Stimulated activated CD4-positive, alpha-beta T cell treated with anti-CD3 and anti-CD28 coated beads, Interleukin-15, amount 100 ng/mL, for 24 hours (primary cell): ENCODE results near the gene BAIAP2.
"Not testable (repeated sequence)": the region's sequence is repeated elsewhere in the genome, so short reads cannot be mapped to it uniquely, and the experiment has no call there.

Source experiments
- DNase-seq: peaks from one replicate; pipeline ENCODE4 v3.0.0-alpha.2; 2020

BAIAP2 gene

DNA sequence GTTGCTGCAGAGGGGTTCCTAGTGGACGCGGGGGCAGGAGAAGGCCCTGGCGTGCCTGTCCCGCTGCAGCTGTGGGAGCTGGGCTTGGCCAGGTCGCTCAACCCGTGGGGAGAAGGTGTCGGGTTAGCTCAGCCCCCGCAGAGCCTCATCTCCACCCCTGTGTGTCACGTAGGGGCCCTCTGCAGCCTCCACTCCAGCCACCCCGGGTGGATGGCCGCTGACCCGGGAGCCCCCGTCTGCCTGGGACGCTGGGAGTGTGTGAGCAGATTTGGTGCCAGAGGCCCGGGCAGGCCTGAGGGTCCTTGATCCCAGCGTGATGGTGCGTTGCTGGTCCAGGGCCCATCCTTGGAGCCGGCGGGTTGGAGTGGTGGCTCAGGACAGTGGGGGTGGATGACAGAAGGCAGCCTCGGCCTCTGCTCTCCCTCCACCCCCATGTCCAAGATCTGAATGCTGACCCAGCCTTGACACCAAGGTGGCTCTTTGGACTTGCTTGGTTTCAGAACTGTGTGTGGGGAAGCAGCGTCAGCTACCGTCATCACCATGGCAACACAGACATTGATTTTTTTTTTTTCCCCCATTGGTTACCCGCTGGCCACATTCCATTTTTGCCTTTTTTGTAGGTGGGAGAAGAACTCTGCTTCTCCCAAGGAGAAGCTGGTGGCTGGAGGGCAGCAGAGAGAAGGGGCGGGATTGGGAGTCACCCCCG lies 35.7 kb downstream of the BAIAP2 start:
- no peak for DNase-seq

GRCh38 chr17:81071761-81072741 lies 37.1 kb downstream of the BAIAP2 start:
- no peak for DNase-seq

- DNase-seq: no peak
These were observed 39.3 kb downstream of the BAIAP2 start for GRCh38 chr17:81073967-81074839.

GRCh38 chr17:81074875-81075274 lies 39.9 kb downstream of the BAIAP2 start:
- no peak for DNase-seq

- no peak for DNase-seq
These were observed 40.4 kb downstream of the BAIAP2 start for GRCh38 chr17:81075307-81075706.

- no peak for DNase-seq
These were observed 41.3 kb downstream of the BAIAP2 start for GRCh38 chr17:81076141-81076679.

- DNase-seq: not testable (repeated sequence)
These were observed 43.3 kb downstream of the BAIAP2 start for GRCh38 chr17:81078026-81078913.

DNA sequence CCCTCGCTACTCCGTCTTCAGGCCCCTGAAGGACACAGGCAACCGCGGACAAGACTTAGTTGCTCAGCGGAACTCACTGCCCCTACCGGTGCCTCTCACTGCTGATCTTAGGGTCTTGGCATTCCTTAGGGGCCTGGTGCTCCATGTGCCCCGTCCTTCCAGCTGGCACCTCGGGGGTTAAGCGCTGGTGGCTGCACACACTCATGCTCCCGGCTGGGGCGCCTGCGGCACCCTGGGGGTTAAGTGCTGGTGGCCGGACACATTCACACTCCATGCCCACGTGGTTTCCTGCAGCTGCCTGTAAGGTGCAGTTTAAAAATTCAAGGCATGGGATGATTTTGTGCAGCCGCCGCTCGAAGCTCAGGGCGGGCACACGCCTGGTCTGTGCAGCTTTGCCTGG lies 45.1 kb downstream of the BAIAP2 start:
- no peak for DNase-seq

DNA sequence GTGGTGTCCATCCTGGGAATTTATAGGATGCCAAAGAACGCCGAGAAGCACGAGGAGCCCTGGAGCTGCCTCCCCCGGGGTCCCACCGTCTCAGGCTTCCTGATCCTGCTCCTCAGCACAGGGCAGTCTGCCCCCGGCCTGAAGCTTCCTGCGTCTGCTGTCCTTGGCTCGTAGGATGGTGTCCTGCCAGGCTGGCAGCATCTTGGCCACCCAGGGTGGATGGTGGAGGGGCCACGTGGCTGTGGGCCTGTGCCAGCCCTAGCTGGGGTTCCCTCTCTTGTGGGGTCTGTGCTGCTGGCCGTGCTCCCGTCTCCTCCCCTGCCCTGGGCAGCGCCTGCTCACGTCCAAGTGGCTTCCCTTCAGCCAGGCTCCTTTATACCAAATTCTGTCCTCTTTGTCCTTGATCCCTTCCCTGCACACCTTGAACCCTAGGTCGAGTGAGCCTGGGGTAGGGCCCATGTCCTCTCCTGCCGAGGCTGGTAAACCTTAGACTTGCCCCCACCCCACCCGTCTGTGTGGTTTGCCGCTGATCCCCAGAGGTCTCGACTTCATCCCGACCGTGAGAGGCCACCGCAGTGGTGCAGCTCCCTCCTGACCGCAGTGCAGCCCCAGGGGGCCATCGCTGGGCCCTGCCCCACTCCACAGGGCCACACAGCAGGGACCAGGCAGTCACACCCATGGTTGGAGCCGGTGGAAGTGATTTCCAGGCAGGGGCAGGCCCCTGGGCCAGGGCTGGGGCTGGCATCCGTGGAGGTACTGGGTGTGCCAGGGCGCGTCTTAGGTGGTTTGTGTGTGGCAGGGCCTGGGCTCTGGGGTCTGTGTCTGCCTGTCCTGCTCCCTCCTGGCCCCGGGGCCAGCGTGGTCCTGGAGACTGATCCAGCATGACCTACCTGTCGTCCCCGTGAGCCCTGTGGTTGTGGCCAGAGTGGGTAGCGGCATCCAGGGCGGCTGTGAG lies 46.5 kb downstream of the BAIAP2 start:
- DNase-seq: no peak

DNA sequence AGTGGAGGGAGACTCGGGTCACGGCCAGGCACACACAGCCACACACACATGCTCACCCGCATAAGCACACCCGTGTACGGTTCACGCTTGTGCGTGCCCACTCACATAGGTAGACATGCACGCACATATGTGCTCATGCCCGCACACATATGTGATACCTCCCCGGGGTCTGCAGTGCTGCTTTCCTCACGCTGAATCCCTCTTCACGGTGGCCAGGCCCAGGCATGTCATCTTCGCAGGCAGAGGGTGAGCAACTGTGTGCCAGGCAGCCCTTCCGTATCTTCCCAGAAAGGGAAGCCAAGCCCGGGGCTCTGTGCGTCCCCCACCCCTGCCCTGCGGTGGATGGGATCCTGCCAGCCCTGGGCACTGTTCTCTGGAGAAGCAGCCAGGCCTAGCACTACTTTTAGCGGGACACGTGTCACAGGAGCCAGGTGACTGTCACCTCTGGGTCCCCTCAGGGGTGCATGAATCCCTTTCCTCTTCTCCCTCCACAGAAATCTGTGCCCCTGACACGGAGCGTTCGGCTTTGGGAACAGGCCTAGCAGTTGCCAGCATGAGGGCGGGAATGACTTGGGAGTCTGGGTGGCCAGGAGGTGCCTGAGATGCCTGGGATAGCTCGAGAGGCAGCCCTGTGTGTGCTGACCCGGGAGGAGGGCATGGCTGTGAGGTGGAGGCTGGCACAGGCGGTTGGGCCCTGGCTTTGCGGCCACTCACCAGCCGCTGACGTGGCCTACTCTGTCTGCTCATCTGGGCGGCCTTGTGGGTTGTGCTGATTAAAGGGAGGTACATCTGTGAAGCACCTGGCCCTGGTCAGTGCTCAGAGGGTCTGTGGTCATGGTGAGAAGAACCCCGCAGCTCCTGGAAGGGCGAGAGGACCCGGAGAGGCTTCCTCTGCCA lies 47.5 kb downstream of the BAIAP2 start:
- DNase-seq: no peak

GRCh38 chr17:81083125-81083765 lies 48.3 kb downstream of the BAIAP2 start:
- no peak for DNase-seq

DNA sequence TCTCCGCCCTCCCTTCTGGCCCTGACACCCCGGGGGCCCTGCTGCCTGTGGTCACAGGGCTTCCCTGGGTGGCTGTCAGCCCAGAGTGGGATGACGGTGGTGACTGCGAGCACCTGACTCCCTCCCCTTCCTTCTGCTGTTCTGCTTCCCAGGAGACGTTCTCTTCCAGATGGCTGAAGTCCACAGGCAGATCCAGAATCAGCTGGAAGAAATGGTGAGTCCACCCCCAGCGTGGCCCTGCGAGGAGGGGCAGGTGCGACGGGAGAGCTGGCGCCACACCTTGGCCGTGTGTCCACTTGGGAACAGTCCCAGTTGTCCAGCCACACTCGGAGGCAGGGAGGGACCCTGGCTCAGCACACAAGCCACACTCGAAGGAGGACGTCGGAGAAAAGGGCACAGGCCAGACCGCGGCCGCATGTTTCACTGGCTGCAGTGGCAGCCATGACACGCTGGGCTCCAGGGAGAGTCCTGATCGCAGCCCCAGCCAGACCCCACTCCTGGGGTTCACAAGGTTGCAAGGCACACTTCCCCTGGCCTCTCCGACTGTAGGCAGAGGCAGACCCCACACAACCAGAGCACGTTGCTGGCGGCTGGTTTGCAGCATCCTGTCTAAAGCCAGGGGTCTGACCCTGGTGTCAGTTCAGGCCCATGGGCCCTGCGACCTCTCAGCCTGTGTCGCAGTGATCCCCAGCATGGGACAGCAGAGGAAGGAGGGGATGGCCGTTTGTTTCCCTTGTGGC lies 49.9 kb downstream of the BAIAP2 start:
- no peak for DNase-seq

DNA sequence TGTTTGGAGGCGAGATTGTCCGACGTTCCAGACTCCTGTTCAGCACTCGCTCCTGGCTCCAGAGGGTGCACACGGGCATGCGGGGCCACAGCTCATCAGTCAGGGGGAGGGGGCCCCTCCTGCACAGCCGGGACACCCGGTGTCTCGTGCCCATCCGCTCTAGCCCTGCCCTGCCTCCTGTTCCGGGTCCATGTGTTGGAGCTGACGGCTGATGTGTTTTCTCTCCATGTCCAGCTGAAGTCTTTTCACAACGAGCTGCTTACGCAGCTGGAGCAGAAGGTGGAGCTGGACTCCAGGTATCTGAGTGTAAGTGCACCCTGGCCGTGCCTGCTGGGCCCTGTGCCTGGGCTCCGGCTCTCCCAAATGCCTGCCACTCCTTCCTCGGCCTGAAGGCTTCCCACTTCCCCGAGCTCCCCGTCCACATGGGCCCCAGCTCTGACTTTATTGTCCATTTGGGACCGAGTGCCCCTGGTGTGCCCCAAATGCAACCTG lies 50.5 kb downstream of the BAIAP2 start:
- DNase-seq: no peak

DNA sequence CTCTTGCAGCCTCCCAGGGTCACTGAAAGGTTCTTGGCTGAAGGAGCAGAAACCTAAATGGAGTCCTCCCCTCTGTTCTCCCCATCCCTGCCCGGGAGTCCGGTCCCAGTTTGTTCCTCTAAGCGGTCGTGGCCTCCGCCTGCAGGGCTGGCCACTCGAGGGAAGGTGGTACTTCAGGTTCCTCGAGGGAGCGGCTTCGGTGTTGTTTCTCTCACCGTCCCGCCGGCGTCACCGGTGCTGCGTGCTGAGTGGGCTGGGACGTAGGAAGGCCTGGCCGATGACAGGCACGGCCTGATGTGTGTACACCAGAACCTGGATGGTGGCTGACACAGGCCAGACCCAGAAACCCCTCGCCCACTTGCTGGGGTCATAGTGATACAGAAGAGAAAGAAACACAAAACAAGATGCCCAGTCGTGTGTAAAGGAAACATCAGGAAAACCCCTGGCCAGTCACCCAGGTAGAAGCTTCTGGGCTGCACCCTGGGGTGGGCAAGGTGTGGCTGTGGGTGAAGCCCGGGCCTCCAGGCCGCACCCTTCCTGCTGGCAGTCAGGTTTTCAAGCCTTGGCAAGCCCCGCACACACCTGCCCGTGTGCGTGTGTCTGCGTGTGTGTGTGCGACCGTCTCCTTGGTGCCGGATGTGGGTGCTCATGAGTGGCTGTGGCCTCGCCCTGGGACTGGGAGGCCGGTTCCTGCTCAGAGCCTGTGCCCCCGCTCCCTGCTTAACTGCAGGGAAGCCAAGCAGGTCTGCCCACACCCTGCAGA lies 52.0 kb downstream of the BAIAP2 start:
- no peak for DNase-seq

DNA sequence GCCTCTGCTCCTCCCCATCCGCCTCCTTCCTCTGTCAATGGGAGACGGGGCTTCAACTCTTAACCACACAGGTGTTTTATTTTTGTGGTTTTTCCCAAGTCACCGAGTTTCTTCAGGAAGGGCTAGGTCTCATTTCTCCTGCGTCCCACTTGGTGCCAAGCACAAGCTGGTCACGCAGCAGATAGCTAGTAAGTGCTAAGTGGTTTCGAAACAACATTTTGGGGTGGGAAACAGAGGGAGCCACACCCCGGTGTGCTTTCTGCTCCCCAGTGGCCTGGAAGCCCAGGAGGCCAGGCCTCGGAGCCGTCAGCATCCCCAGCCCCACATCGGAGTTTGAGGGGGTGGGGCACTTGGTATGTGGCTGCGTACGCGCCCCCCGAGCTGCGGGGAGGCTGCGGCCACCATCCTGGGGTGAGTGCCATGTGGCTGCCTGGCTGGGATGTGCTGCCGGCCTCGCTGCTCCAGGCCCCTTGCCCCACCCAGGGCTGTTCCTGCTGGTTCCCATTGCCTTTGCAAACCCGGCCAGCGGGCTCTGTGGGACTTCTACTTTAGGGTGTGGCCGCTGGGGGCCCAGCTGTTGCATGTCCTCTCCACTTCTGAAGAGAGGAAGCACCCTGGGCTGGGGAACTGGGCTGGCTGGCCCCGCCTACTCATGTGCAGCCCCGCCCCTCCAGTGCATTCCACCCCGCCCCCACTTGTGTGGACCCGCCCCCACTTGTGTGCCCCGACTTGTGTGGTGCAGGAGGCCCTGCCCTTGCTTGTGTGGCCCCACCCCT lies 55.6 kb downstream of the BAIAP2 start:
- DNase-seq: peak; percentile 44

DNA sequence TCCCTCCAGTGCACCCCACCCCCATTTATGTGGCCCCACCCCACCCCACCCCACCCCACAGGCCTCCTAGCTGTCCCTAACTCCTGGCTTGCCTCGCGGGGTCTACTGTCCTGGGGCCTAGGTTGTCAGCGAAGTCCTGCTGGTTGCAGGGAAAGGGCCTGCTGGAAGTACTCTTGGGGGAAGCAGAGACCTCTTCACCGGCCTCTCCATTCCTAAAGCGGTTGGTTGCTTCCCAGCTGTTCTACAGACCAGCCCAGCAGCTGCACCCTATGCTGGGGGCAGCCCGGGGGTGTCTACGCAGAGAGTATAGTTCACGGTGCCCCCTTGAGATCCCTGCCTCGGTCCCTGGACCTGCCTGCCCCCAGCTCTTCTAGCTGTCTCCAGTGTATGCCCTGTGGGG lies 56.2 kb downstream of the BAIAP2 start:
- no peak for DNase-seq
